Right lobe of liver (tissue), 4 donors: ENCODE measurements around the gene ZNF791.

Experiments used
- POLR2A ChIP-seq: fragments of 450-650 bp; IDR thresholded peaks from one replicate; pipeline ENCODE4 v1.6.1; 2017; ENCODE audit warnings: antibody characterized with exemption, mild to moderate bottlenecking
- TF ChIP-seq, protein P1 (sequence below), 4 donors: fragments of 200-600 bp in 3 of 4; fragments of 450-650 bp in 1 of 4; IDR thresholded peaks; one replicate each; pipeline versions ENCODE4 v1.5.1 to v1.8.0; 2016 to 2022; ENCODE audit warnings: antibody characterized with exemption in 4 of 4, mild to moderate bottlenecking in 2 of 4
- donor health status: DM: no; HTN: no; CAD: no.
- donor health status: DM: no; HTN: no; CAD: no.
- donor health status: DM: no; HTN: yes; CAD: no.

GRCh38 chr19:12578641-12579040 is 32.1 kb upstream of the ZNF791 start:
- TF ChIP-seq, protein P1, sequence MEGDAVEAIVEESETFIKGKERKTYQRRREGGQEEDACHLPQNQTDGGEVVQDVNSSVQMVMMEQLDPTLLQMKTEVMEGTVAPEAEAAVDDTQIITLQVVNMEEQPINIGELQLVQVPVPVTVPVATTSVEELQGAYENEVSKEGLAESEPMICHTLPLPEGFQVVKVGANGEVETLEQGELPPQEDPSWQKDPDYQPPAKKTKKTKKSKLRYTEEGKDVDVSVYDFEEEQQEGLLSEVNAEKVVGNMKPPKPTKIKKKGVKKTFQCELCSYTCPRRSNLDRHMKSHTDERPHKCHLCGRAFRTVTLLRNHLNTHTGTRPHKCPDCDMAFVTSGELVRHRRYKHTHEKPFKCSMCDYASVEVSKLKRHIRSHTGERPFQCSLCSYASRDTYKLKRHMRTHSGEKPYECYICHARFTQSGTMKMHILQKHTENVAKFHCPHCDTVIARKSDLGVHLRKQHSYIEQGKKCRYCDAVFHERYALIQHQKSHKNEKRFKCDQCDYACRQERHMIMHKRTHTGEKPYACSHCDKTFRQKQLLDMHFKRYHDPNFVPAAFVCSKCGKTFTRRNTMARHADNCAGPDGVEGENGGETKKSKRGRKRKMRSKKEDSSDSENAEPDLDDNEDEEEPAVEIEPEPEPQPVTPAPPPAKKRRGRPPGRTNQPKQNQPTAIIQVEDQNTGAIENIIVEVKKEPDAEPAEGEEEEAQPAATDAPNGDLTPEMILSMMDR (IDR thresholded peaks at IDR 0.05): no peak
- TF ChIP-seq POLR2A: no peak
